Measurements from ENCODE around the gene SLC31A2.
A peak's percentile ranks its signal among the peaks of the same experiment; 100 is the strongest.
"Not testable (repeated sequence)": the region's sequence is repeated elsewhere in the genome, so short reads cannot be mapped to it uniquely, and the experiment has no call there.

DNA sequence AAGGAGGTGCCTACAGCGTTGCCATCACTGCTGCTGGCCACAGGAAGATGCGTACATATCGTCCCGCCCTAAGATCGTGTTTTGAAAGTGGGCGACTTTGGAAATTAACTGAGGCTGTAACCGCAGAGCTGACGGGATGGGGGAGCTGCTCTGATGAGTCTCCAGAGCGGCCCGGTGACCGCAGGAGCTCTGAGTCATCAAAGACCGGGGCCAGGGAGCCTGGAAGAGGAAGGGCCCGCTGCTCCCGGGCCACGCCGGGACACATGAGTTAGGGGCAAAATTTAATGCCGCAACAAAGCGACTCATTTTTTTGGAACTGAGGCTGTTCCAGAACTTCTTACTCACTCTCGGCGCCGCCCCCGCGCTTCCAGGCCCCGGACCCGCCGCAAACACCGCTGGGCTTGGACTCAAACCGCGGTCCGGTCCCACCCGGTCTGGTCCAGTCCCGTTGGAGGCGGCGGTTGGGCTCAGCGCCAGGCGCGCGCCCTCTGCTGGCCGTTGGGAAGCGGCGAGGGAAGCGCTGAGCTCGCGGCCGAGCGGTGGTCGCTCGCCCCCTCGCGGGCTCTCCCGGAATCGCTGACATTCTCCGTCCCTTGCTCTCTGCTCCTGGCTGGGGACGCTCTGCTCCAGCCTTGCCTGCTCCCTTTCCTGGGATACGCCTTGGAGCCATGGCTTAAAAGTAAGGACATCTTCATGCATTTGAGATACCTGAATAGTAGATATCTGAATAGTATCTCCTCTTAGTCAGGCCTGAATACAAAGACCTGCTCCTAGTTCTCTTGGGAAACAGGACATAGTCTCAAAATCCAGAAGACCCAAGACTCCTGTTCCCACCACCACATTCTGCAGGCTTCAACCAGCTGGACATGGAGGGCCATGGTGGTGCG, 39.5 kb upstream of the SLC31A2 start:
- TF ChIP-seq EZH2 (IDR thresholded peaks at IDR 0.05; ENCODE audit: low read depth) = not testable (repeated sequence)
- TF ChIP-seq, protein P1, sequence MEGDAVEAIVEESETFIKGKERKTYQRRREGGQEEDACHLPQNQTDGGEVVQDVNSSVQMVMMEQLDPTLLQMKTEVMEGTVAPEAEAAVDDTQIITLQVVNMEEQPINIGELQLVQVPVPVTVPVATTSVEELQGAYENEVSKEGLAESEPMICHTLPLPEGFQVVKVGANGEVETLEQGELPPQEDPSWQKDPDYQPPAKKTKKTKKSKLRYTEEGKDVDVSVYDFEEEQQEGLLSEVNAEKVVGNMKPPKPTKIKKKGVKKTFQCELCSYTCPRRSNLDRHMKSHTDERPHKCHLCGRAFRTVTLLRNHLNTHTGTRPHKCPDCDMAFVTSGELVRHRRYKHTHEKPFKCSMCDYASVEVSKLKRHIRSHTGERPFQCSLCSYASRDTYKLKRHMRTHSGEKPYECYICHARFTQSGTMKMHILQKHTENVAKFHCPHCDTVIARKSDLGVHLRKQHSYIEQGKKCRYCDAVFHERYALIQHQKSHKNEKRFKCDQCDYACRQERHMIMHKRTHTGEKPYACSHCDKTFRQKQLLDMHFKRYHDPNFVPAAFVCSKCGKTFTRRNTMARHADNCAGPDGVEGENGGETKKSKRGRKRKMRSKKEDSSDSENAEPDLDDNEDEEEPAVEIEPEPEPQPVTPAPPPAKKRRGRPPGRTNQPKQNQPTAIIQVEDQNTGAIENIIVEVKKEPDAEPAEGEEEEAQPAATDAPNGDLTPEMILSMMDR (conservative IDR thresholded peaks at IDR 0.05) = peak; percentile 62

Data from PC-9 (cell line).